SJCRH30 (cell line): ENCODE measurements around the gene PIGV. TPM values are rescaled to one million over a fixed set of nuclear protein-coding genes. Genes with fewer than 3 reads are reported as not detected.

Source experiments
- DNase-seq, 2 experiments: peaks; one replicate each; pipeline ENCODE4 v3.0.0-alpha.2; 2015 to 2020
- H3K27ac ChIP-seq: fragments of 250-450 bp; sonication (Bioruptor Pico); 2 replicates; pipeline ENCODE4 v1.5.1; 2020; ENCODE audit warnings: mild to moderate bottlenecking, moderate library complexity
- H3K27me3 ChIP-seq: fragments of 250-450 bp; sonication (Bioruptor Pico); 2 replicates; pipeline ENCODE4 v1.5.1; 2020; ENCODE audit warnings: mild to moderate bottlenecking, moderate library complexity
- H3K36me3 ChIP-seq: fragments of 250-450 bp; sonication (Bioruptor Pico); 2 replicates; pipeline ENCODE4 v1.5.1; 2020; ENCODE audit warnings: mild to moderate bottlenecking, moderate library complexity
- H3K4me1 ChIP-seq: fragments of 250-450 bp; sonication (Bioruptor Pico); 2 replicates; pipeline ENCODE4 v1.5.1; 2020; ENCODE audit warnings: mild to moderate bottlenecking, moderate library complexity
- H3K4me3 ChIP-seq: fragments of 250-450 bp; sonication (Bioruptor Pico); 2 replicates; pipeline ENCODE4 v1.5.1; 2020; ENCODE audit warnings: mild to moderate bottlenecking, moderate library complexity
- H3K9me3 ChIP-seq: fragments of 250-450 bp; sonication (Bioruptor Pico); replicated peaks from 2 replicates; pipeline ENCODE4 v1.5.1; 2020; ENCODE audit warnings: mild to moderate bottlenecking, moderate library complexity
- total RNA-seq: library from RNA; depleted of rRNA; stranded (reverse); fragments of >200 nt; shearing (Covaris generic); gene quantifications from 2 replicates; pipeline ENCODE4 v1.2.3, GENCODE V29; 2014

Gene PIGV
- total RNA-seq, 1 experiment from 2014 or later, result 5.8 TPM

- DNase-seq, result peak; percentile 65 to 80
- no peaks in the 10 kb centered on the region for H3K9me3 ChIP-seq
- no peaks in the 10 kb centered on the region for H3K27me3 ChIP-seq
- no peak overlapping the region for H3K27ac ChIP-seq
- peaks cover 41% of the 10 kb centered on the region for H3K36me3 ChIP-seq
- H3K4me3 ChIP-seq, result no peak overlapping the region
- H3K4me1 ChIP-seq, result peaks cover 23% of the 10 kb centered on the region
Observed at GRCh38 chr1:26784023-26784871, 3.5 kb upstream of the PIGV start.

DNA sequence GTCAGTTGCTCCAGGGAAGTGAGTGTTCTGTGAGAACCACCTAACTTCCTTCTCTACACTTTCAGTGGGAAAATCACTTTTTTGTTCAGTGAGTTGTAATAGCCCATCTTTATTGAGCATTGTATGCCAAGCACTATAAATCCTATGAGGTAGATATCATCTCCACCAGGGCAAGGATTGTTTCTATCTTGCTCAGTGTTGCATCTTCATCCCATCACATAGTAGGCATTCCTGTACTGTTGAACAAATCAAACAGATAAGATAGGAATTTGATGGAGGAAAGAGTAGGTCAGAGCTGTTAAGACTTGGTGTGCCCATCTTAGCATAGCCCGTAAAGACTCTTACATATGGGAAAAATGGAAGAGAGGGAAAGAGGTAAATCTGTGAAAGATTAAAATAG is 2.9 kb upstream of the PIGV start:
- no peak overlapping the region for H3K4me3 ChIP-seq
- peaks cover 26% of the 10 kb centered on the region for H3K4me1 ChIP-seq
- no peaks in the 10 kb centered on the region for H3K27me3 ChIP-seq
- no peak overlapping the region for H3K27ac ChIP-seq
- no peak for DNase-seq
- peaks cover 35% of the 10 kb centered on the region for H3K36me3 ChIP-seq
- H3K9me3 ChIP-seq, result no peaks in the 10 kb centered on the region

GRCh38 chr1:26785611-26786436 is 1.9 kb upstream of the PIGV start:
- Histone ChIP-seq H3K36me3 (peaks cover 27% of the 10 kb centered on the region), H3K4me3 (no peak overlapping the region), H3K9me3 (no peaks in the 10 kb centered on the region), H3K4me1 (peaks cover 26% of the 10 kb centered on the region), H3K27ac (no peak overlapping the region; the same call in 1 of the 2 replicates), H3K27me3 (no peaks in the 10 kb centered on the region)
- peak in 1 of 2 experiments; percentile 29 for DNase-seq

- Histone ChIP-seq H3K27me3 (no peaks in the 10 kb centered on the region), H3K36me3 (peaks cover 20% of the 10 kb centered on the region), H3K27ac (peak overlapping the region; percentile 77), H3K4me3 (peak overlapping the region; percentile 68), H3K4me1 (peaks cover 26% of the 10 kb centered on the region), H3K9me3 (no peaks in the 10 kb centered on the region)
- DNase-seq, result peak; percentile 75 to 82
Observed at GRCh38 chr1:26786437-26787380, 1.0 kb upstream of the PIGV start.

DNA sequence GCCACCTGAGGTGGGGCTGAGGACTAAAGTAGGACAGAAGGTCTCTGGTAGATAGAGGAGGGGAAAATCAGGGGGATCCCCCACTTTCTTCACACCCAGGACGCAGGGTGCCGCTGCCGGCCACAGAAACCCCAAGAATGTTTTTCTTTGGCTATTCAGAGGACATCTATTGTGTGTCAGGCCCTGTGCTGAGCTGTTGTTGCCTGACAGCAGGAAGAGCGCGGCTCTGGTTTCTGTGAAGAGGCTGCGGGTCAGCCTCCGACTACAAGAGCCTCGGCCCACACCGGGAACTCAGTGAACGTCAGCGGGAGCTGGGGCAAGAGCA is 407 bp upstream of the PIGV start:
- DNase-seq, result no peak

GRCh38 chr1:26788515-26788785 is 700 bp downstream of the PIGV start:
- H3K27ac ChIP-seq, result peak overlapping the region; percentile 77

More for the DNA sequence above, 407 bp upstream of the PIGV start:
- Histone ChIP-seq H3K27ac (peak overlapping the region; percentile 77), H3K36me3 (peaks cover 13% of the 10 kb centered on the region), H3K9me3 (no peaks in the 10 kb centered on the region), H3K4me1 (peaks cover 26% of the 10 kb centered on the region), H3K27me3 (no peaks in the 10 kb centered on the region), H3K4me3 (peak overlapping the region; percentile 68)

GRCh38 chr1:26788836-26789611 is 1.3 kb downstream of the PIGV start:
- Histone ChIP-seq H3K9me3 (no peaks in the 10 kb centered on the region), H3K4me1 (peaks cover 18% of the 10 kb centered on the region), H3K27me3 (no peaks in the 10 kb centered on the region), H3K27ac (peak overlapping the region; percentile 77), H3K36me3 (no peaks in the 10 kb centered on the region), H3K4me3 (peak overlapping the region; percentile 68)
- peak; percentile 88 to 92 for DNase-seq

More at GRCh38 chr1:26788515-26788785, 700 bp downstream of the PIGV start:
- peaks cover 2% of the 10 kb centered on the region for H3K36me3 ChIP-seq
- H3K9me3 ChIP-seq, result no peaks in the 10 kb centered on the region
- DNase-seq, result no peak
- H3K27me3 ChIP-seq, result no peaks in the 10 kb centered on the region
- peaks cover 24% of the 10 kb centered on the region for H3K4me1 ChIP-seq
- H3K4me3 ChIP-seq, result peak overlapping the region; percentile 68

GRCh38 chr1:26789612-26789865 is 1.8 kb downstream of the PIGV start:
- H3K36me3 ChIP-seq, result no peaks in the 10 kb centered on the region
- H3K27me3 ChIP-seq, result no peaks in the 10 kb centered on the region
- H3K9me3 ChIP-seq, result no peaks in the 10 kb centered on the region
- no peak overlapping the region for H3K4me3 ChIP-seq
- H3K27ac ChIP-seq, result no peak overlapping the region
- H3K4me1 ChIP-seq, result peaks cover 16% of the 10 kb centered on the region
- no peak for DNase-seq

GRCh38 chr1:26789931-26790330 is 2.2 kb downstream of the PIGV start:
- Histone ChIP-seq H3K36me3 (no peaks in the 10 kb centered on the region), H3K4me3 (no peak overlapping the region), H3K4me1 (peaks cover 16% of the 10 kb centered on the region), H3K9me3 (no peaks in the 10 kb centered on the region), H3K27me3 (no peaks in the 10 kb centered on the region), H3K27ac (no peak overlapping the region)
- DNase-seq, result no peak

DNA sequence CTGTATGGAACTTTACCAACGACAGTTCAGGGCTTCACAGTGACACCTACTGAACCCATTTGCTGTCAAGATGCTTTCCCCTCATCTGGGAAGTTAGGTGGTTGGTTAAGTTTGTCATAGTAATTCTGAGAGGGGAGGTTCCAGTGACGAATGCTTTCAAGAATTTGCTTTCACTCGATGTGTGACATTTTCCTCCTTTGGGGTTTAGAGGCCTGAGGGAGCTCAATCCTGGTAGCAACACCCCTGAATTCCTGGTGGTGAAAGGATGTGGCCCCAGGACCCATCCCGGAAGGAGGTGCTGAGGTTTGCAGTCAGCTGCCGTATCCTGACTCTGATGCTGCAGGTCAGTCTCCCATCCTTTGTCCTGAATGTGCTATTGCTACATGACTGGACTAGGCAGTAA is 2.8 kb downstream of the PIGV start:
- peaks cover 16% of the 10 kb centered on the region for H3K4me1 ChIP-seq
- H3K27me3 ChIP-seq, result no peaks in the 10 kb centered on the region
- DNase-seq, result no peak
- no peaks in the 10 kb centered on the region for H3K9me3 ChIP-seq
- H3K27ac ChIP-seq, result no peak overlapping the region
- no peak overlapping the region for H3K4me3 ChIP-seq
- H3K36me3 ChIP-seq, result no peaks in the 10 kb centered on the region

DNA sequence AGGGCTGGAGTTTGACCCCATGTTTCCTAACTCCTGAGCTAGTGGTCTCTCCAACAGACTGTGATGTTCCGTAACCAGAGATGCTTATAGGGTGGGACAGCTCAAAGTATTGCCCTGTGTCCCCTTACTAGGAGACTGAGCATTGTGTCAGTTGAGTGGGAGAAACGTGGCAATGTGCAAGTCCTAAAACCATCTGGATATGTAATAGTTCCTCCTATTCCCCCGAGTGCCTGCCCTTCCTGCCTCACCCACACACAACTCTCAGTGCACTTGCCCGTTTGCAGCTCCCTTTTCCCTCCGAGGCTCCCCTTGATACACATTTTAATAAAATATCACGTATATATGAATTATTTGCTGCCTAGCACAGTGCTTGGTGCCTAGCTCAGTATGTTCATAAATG is 3.4 kb downstream of the PIGV start:
- no peak for DNase-seq
- H3K4me3 ChIP-seq, result no peak overlapping the region
- H3K36me3 ChIP-seq, result no peaks in the 10 kb centered on the region
- H3K9me3 ChIP-seq, result no peaks in the 10 kb centered on the region
- H3K27ac ChIP-seq, result no peak overlapping the region
- H3K27me3 ChIP-seq, result no peaks in the 10 kb centered on the region
- H3K4me1 ChIP-seq, result peaks cover 14% of the 10 kb centered on the region

- no peak for DNase-seq
- Histone ChIP-seq H3K27ac (no peak overlapping the region), H3K4me1 (peaks cover 9% of the 10 kb centered on the region), H3K4me3 (no peak overlapping the region), H3K27me3 (no peaks in the 10 kb centered on the region), H3K36me3 (no peaks in the 10 kb centered on the region), H3K9me3 (no peaks in the 10 kb centered on the region)
Observed at GRCh38 chr1:26791626-26792025, 3.9 kb downstream of the PIGV start.

GRCh38 chr1:26792924-26793323 is 5.2 kb downstream of the PIGV start:
- Histone ChIP-seq H3K27ac (no peak overlapping the region), H3K4me3 (no peak overlapping the region), H3K36me3 (no peaks in the 10 kb centered on the region), H3K4me1 (0 out of 2 replicates have a peak, but pooled peaks cover 7% of the 10 kb centered on the region), H3K27me3 (no peaks in the 10 kb centered on the region), H3K9me3 (no peaks in the 10 kb centered on the region)
- DNase-seq, result no peak

GRCh38 chr1:26794391-26794790 is 6.6 kb downstream of the PIGV start:
- H3K27ac ChIP-seq, result no peak overlapping the region
- H3K27me3 ChIP-seq, result no peaks in the 10 kb centered on the region
- H3K9me3 ChIP-seq, result no peaks in the 10 kb centered on the region
- no peak overlapping the region for H3K4me3 ChIP-seq
- DNase-seq, result no peak
- H3K4me1 ChIP-seq, result peaks cover 5% of the 10 kb centered on the region; the same call in 1 of the 2 replicates
- no peaks in the 10 kb centered on the region for H3K36me3 ChIP-seq
